NOMO-1 (cell line): ENCODE results near the gene CCDC167.
"Not testable (repeated sequence)": the region's sequence is repeated elsewhere in the genome, so short reads cannot be mapped to it uniquely, and the experiment has no call there.

Source experiments
- DNase-seq, 2 experiments: peaks; one replicate each; lab custom pipeline; 2025; ENCODE audit not compliant: unreplicated experiment in 2 of 2; lab: John Stamatoyannopoulos, UW

The CCDC167 gene

DNA sequence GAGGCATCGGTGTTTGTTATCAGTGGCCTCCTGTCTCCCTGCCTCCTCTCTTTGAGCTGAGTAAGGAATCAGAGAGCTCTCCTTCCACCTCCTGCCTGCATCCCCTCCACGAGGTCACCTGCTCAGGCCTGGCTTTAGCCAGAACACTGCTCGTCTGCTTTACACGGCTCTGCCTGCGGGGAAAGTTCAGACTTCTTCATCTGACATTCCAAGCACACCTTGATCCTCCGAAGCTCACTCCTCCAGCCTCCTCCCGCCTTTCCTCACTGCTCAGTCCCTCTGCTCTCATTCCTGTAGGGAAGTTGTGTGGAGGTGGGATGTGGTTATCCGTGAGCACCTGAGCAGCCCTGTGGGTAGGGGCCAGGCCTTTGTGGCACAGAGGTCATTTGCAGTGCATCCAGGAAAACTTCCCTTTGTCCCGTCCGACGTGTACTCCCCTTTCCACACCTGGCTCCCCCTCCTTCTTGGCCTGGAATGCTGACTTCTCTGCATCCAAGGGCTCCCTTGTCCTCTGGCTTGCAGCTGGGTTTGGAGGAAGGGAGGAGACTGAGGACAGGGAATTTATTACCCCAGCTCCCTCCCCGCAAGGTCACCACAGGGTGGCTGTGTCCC lies 12.8 kb upstream of the CCDC167 start:
- DNase-seq: no peak

DNA sequence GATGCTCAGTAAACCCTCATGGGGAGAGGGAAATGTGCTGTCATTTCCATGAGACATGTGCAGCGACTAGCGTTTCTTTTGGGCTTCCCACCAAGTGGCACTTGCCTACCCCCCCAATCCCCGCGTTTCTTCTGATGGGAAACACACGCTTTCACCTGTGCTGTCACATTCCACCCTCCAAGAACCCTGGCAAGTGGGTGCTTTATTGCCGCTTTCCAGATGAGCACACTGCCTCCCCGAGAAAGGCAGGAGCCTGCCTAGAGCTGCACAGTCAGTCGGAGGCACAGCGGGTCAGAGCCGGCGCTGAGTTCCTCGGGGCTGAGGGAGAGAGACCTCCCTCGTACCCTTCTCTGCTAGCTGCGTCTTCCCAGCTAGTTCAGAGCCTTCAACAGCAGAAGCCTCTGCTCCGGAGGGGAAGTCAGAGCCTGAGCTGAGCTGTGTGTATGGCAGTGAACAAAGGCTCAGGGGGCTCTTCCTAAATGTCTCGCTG lies 12.3 kb upstream of the CCDC167 start:
- DNase-seq: no peak

DNA sequence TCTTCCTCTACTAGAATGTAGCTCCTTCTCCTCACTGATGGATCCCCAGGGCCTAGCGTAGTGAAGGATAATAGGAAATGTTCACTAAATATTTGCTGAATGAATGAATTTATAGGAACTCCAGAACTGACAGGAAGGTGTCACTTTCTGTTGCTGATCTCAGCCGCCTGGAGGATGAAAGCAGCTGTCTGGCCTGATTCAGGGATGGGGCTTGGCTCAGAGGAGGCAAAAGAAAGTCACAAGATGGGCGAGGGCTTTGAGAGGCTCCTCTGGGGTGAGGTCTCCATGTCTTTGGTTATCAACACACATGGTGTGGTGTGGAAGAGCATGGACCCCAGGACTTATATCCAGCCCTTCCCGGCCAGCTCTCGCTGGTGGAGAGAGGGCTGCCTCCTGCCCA lies 11.5 kb upstream of the CCDC167 start:
- no peak for DNase-seq

GRCh38 chr6:37507690-37508421 lies 8.2 kb upstream of the CCDC167 start:
- DNase-seq: no peak

DNA sequence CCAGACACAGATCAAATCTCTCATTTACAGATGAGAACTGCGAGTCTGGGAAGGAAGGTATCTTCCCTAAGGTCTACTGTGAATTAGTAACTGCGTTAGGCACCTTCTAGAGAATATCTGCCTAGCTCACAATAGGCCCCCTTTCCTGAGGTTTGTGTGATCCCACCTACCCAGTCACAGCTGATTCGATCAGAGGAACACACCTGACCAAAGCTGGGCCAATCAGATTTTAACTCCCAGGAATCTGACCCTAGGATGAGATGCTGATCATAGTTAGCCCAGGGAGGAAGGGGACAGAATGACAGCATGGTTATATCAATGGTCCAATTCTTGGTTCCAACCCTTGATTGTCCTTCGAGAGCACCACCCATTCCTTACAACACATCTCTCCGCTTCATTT lies 7.4 kb upstream of the CCDC167 start:
- no peak for DNase-seq

- no peak for DNase-seq
Measured at GRCh38 chr6:37506479-37506878, 6.8 kb upstream of the CCDC167 start.

GRCh38 chr6:37504024-37504423 lies 4.3 kb upstream of the CCDC167 start:
- DNase-seq: no peak

GRCh38 chr6:37503309-37503965 lies 3.7 kb upstream of the CCDC167 start:
- DNase-seq: peak in 1 of 2 experiments; percentile 49

- peak in 1 of 2 experiments; percentile 15 for DNase-seq
Measured at GRCh38 chr6:37502703-37503291, 3.1 kb upstream of the CCDC167 start.

DNA sequence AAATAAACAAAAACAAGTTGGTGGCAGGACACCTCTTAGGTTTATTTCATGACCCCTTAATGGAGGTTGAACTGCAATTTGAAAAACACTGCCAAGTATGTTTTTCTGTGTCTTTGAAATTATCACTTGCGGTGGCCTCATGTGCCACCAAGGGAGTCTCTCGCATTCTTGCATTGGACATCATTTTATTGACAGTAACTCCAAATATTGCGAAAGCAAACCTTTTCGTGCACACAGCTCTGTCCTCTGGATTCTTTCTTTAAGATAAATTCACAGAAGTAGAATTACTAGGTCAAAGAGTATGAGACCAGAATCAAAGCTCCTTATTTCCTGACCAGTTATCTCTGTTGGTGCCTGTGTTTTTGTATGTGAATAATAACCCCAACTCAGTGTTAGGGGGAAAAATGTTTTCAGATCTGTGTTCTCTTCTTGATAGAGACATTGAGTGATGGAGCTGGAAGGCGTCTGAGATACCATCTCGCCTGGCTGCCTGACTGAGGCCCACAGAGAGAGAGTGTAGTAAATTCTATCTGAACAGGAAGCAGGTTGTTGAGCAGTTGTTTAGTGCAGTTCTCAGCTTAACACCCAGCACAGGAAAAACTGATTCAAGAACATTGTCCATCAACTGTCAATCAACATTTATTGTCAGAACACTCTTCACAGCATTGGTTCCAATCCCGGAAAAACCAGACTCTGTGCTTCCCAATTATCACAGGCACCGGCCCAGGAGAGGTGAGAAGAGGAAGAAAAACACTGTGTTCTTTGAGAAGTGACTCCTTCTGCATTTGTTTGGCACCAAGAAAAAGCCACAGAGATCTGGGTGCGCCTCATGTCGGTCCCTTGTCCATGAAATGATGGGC lies 2.2 kb upstream of the CCDC167 start:
- DNase-seq: no peak

DNA sequence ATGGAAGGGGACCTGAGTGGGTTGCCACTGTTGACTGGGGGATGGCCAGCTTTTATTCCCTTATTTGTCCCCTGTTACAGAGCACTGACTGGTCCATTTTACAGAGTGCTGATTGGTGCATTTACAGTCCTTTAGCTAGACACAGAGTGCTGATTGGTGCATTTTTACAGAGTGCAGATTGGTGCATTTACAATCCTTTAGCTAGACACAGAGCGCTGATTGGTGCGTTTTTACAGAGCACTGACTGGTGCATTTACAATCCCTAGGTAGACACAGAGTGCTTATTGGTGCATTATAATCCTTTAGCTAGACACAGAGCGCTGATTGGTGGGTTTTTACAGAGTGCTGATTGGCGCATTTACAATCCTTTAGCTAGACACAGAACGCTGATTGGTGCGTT lies 1.2 kb upstream of the CCDC167 start:
- not testable (repeated sequence) for DNase-seq

- no peak for DNase-seq
Measured at GRCh38 chr6:37500294-37500608, 558 bp upstream of the CCDC167 start.

DNA sequence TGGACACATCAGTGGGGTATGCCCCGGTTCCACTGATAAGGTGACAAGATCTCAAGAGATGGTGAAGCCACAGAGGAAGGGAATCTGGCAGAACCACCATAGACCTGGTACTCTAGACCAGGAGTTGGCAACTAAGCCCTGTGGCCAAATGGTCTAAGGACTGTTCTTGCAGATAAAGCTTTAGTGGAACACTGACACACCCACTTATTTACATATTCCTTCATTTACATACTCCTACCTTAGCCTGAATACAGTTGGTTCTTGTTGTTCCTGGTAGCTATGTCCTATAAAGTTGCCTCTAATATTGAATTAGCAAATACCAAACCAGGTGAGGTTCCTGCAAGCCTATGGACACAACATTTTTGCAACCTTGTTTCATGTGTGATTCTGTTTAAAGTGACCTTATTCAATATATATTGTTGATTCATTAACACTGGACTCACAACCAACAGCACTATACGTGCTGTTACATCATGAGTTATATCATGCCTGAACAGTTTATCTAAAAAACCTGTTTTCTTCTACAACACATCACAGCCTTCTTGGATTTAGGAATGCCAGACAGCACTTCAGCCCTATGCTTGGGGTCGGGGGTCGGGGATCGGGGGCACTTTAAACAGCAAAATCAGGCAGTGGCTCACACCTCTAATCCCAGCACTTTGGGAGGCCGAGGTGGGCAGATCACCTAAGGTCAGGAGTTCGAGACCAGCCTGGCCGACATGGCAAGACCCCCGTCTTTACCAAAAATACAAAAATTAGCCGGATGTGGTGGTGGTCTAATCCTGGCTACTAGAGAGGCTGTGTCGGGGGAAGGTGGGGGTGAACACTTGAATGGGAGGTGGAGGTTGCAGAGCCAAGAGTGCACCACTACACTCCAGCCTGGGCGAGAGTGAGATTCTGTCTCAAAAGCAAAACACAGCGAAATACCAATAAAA lies 2.5 kb downstream of the CCDC167 start:
- no peak for DNase-seq

- no peak for DNase-seq
Measured at GRCh38 chr6:37495244-37495934, 4.3 kb downstream of the CCDC167 start.

- DNase-seq: no peak
Measured at GRCh38 chr6:37493661-37493995, 6.1 kb downstream of the CCDC167 start.

GRCh38 chr6:37492991-37493660 lies 6.6 kb downstream of the CCDC167 start:
- DNase-seq: no peak

GRCh38 chr6:37492236-37492972 lies 7.3 kb downstream of the CCDC167 start:
- no peak for DNase-seq

GRCh38 chr6:37491830-37492208 lies 7.9 kb downstream of the CCDC167 start:
- no peak for DNase-seq
